Stimulated activated CD4-positive, alpha-beta T cell treated with anti-CD3 and anti-CD28 coated beads, Interleukin-4, amount 100 ng/mL, for 4 hours (primary cell): ENCODE measurements around the gene TFDP1.

ENCODE experiments used
- DNase-seq, 2 experiments: peaks; one replicate each; pipeline ENCODE4 v3.0.0-alpha.2; 2020

TFDP1 gene

DNA sequence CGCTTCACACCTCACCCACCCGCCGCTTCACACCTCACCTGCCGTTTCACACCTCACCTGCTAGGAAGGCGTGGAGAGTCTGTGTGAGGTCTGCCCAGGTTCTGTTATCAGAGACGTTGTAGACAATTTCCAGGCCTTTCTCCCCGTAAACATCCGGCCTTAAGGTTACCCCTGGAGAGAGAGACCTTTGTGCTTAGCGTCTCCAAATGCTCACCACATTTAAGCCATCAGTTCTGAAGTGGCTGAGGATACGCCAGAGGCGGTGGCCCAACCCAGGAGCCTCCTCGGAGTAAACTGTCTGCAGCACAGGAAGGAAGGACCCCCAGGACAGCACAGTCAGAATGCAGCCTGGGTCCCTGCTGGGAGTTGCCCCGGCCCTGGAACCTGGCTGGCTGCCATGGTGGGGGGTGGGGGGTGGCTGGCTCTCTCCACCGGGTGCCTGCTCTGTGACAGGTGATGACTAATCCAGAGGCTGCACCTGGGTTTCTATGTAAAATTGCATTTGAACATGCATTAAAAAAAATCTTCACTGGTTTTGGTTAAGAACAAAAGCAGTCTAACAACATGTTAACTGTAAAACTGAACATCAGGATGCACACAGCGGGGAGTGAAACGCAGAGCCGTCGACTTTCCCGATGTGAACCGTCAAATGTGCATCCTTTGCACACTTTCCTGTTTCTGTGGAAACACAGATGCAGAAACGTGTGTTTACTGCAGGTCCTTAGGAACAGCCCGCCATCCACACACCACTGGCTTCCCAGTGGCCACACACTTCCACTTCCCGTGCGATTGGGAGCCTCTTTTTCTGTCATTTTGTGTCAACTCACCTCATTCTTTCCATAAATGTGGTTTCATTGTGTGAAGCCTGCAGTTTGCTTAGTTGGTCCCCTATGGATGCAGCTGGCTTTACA lies 69.0 kb downstream of the TFDP1 start:
- DNase-seq = no peak

DNA sequence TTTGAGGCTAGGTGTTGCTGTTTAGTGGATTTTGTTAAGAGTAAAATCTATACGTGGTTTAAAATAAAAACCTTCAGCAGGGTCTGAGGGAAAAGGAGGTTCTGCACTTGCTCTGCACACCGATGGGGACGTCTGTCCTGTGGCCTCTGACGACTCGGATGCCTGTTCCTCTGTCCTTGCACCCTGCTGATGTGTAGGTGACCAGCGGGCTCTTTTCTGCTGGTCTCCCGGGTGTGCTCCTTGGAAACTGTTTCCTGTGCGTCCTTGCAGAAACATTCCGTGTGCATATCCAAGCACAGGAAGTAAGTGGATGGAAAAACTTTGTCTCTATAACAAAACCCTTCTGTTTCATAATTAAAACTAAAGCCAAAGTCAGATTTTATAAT lies 69.6 kb downstream of the TFDP1 start:
- DNase-seq = no peak

DNA sequence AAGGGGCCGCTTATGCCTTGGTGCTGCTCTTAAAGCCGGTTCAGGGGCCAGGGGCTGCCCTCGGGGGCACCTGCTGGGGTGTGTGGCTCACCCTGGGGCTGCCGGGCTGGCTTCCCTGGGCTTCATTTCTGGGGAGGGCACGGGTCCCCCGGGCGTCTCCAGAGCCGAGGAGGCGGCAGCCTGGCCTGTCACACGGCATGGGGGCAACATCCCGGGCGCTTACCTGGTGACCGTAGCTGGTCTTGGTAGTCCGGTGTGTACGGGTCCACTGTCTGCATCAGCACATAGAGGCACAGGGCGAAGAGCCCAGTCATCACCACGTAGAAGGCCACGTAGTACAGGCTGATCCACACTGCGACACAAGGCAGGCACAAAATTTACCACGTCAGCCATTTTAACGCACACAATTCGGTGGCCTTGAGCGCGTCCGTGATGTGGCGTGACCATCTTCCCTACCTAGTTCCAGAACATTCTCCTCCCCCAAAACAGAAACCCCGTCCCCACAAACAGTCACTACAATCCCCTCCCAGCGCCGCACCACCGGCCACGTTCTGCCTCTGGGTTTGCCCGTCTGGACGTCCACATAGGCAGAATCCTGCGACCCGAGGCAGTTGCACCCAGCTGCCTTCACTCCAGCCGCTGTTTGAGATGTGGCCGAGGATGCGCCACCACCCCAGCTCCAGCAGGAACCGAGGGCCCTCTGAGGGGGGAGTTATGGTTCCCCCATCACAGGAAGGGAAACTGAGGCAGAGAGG lies 70.2 kb downstream of the TFDP1 start:
- no peak for DNase-seq

DNA sequence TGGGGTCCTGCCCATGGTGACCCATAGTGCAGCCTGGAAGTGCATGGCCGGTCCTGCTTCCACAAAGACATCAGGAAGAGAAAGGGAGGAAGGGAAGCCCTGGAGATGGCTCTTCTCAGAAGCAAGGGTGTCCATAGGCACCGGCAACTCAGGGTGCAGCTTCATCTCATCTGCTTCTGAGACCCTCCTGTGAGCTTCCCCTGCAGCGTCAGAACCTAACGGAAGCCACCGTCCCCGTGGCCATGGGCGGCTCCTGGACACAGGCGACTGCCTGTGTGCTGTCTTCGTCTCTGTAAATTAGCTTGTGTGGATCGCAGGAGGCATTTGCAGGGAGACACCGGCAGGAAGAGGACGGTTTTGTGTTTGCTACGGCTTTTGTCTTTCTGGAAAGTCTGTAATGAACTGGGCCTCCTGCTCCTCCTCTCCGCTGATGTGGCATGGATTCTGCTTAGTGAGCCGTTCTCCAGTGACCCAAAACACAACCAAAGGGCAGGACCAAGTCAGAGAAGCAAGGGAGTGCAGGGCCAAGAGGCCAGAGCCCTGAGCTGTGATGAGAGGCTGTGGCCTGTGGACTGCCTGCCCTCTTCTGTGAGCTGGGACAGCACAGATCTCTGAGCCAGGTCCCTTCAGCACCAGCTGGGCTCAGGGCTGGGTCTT lies 70.9 kb downstream of the TFDP1 start:
- no peak for DNase-seq

DNA sequence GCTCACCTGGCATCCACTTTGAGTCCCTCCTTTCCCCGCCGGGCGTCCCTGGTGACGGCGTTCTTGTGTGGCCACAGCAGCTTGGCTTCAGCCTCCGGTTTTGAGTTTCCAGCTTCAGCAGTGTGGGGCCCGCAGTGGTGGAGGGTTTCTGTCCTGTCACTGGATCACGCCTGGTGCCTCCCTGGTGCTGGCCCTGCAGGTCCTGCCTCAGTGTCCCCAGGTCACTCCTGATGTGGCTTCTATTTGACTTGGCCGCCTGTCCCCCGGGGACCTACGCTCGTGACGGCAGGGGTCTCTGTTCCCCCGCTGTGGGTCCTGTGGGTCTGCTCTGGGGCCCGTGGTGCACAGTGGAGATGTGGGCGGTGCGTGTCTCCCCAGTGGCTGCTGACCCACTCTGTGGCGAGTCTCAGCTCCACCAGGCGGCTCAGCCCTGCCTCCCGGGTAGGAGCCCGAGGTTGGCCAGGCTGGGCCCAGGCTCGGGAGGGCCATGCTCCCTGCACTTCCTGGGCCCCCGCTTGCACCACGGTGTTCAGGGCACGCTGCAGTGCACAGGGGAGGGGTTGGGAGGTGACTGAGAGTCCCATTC lies 71.5 kb downstream of the TFDP1 start:
- DNase-seq = no peak

DNA sequence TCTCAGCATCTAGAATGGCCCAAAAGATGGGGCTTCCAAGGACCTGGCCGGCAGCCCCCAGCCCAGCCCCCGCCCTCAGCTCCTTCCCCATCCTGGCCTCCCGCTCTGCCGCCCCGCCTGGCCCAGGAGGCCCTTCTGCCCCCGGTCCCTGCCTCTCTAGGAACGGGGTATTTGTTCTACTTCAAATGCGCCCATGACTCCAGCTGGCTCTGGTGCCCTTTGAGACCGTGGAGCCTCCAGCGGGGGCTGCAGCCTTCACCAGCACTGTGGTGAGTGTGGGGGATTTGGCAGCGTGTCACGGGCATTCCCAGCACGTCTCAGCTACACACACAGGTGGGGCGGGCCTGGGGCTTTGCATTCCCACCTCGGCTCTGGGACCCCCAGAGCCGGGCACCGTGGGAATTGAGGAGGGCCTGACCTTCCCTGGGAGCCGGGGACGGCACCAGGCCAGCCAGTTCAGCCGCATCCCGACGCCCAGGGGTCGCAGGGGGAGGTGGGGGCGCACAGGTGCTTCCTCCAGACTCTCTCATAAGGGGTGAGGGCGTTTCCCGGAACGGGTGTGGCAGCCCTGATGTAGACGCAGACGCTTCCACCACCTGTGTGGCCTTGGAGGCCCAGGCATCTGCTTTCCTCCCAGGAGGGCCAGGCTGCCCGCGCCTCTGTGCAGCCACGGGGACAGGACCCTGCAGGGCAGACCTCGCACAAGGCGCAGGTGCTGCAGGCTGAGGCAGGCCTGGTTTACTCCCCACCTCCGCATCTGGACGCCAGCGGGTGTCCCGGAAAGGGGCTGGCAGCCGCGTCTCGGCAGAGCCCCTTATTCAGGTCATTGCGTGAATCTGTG lies 72.5 kb downstream of the TFDP1 start:
- no peak for DNase-seq

DNA sequence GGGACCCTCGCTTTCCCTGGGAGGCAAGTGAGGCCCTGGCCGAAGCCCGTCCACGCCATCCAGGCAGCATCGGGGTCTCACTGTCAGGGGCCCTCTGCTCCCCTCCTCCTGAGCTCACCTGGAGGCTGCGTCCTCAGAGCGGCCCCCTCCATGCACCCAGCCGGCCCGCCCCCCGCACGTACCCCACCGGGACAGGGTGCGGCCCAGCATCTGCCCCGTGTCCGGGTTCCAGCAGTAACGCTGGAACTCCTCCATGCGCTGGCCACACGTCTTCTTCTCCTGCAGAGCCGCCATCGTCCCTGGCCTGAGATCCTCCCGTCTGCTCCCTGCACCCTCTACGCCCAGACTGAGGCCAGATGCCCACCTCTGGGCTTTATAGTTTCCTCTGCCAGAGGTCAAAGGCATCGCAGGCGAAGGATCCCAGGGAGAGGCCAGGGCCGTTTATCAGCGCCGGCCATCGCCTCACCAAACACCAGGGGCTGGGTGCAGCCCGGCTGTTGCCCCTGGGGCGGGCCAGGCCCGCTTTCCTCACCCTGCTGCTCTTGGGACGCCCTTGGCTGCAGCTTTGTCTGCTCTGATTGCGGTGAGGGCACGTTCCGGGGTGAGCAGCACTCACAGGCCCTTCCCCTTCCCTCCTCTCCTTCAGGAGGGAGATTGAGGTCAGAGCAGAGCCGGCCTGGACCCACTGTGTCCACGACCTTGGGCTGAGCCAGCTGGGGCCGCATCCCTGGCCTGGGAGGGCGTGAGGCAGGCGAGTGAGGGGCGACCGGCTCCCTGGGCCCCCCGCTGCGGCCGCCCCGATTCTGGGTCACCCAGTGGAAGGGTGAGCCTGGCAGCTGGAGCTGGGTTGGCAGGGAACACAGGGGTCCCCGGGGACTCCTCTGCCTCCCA lies 73.5 kb downstream of the TFDP1 start, which contains the start of gene ATP4B:
ATP4B (minus strand) TSS at position 348 of the 891 bp plus-strand sequence; CDS start at position 294, 54 bp downstream.
- DNase-seq = no peak

DNA sequence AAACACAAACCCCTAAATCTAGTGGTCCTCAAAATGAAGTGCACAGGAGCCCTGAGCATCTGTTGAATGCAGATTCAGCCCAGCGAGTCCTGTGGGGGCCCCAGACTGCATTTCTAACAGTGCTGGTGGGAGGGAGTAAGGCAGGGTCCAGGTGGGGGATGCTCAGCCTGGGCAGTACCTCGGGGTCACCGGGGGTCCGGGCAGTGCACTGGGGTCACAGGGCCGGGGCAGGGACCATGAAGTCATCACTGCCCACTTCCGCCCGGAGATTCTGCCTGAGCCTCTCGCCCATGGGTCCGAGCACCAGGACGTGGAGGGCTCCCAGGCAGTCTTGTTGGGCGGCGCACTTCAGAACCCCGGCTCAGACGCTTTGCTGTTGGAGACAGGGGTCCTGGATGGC lies 74.3 kb downstream of the TFDP1 start:
- no peak for DNase-seq

DNA sequence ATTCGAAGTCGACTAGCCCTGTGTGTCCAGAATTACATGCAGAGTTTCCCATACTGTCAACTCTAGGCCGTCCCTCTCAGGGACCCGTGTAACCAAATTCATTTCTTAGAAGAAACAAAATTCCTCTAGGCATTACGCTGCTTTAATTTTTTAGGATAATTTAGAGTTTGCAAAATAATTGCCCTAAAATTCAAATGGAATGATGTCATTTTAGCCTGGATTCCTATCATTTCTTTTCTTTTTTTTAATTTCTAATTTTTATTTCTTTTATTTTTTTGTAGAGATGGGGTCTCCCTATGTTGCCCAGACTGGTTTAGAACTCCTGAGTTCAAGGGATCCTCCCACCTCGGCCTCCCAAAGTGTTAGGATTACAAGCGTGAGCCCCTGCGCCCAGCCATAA lies 74.8 kb downstream of the TFDP1 start:
- DNase-seq = no peak

DNA sequence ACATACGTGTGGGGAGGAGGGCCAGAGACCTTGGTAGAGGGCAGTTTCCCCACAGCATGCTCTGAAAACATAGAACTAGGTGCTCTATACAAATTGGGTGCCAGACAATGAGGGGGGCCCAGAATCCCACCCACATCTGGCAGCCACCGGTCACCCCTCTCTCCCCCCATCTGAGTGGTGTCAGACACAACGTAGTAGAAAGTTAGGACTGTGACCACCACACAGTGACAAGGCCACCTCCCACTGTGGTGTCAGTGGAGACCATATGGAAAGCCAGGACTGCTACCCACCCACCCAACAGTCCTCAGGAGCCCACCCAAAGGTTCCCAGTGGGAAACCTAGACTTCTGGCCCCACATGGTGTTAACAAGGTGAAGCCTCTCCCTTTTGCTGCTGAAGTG lies 75.5 kb downstream of the TFDP1 start:
- DNase-seq = no peak

DNA sequence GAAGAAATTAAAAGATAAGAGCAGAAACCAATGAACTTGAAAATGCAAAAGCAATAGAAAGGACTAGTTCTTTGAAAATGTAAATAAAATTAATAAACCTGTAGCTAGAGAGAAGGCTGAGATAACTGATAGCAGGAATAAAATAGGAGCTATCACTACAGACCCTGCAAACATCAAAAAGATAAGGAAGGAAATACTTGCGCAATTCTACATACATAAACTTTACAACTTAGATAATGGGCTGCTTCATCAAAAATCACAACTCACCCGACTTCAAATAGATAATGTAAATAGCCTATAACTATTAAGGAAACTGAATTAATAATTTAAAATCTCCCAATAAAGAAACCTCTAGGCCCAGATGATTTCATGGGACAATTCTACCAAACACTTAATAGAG lies 77.0 kb downstream of the TFDP1 start:
- DNase-seq = no peak

DNA sequence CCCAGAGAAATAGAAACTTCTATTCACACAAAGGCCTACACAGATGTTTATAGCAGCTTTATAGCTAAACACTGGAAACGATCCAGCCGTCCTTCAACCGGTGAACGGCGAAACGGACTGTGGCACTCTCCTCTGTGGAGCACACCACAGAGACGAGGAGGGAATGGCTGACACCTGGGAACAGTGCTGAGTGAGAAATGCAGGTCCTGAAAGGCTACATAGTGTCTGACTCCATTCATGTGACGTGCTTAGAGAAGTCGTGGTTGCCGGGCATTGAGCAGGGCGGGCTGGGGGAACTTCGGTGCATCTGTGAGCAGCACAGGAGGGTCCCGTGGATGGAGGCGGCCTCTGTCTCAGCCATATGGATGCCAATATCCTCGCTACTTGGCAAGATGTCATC lies 79.4 kb downstream of the TFDP1 start:
- DNase-seq = no peak

DNA sequence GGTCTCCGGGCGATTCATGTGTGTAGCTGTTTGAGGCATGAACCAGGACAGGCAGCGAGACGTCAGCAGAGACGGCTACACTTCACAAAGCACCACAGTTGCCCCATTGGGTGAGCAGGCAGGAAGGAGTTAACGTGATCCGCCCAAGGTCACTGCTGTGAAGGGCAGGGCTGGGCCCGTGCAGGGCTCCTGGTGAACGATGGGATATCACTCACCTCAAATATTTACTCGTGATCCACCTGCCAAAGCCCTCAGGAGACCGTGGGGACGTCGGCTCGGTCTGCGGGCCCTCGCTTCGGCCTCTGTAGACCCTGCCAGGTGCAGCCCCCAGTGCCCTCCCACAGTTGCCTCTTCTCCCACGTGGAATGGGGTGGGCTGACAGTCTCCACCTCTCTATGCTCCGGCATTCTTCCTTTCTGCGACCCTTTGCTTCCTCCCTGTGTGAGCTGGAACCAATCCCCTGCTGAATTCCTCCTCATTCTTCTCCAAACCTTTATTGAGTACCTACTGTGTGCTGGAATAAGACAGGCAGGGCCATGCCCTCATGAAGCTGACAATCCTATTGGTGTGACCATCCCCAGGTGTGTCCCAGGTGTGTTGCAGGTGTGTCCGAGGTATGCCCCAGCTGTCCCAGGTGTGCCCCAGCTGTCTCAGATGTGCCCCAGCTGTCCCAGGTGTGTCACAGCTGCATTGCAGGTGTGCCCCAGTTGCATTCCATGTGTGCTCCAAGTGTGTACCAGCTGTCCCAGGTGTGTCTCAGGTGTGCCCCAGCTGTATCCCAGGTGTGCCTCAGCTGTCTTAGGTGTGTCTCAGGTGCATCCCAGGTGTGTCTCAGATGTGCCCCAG lies 80.4 kb downstream of the TFDP1 start:
- DNase-seq = no peak

DNA sequence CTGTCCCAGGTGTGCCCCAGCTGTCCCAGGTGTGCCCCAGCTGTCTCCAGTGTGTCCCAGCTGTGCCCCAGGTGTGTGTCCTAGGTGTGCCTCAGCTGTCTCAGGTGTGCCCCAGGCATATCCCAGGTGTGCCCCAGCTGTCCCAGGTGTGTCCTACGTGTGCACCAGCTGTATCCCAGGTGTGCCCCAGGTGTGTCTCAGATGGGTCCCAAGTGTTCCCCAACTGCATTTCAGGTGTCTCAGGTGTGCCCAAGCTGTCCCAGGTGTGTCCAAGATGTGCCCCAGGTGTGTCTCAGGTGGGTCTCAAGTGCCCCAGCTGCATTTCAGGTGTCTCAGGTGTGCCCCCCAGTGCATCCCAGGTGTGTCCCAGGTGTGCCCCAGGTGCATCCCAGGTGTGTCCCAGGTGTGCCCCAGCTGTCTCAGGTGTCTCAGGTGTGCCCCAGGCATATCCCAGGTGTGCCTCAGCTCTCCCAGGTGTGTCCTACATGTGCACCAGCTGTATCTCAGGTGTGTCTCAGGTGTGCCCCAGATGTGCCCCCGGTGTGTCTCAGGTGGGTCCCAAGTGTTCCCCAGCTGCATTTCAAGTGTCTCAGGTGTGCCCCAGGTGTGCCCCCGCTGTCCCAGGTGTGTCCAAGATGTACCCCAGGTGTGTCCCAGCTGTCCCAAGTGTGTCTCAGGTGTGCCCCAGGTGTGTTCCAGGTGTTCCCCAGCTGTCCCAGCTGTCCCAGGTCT lies 81.2 kb downstream of the TFDP1 start:
- DNase-seq = no peak

DNA sequence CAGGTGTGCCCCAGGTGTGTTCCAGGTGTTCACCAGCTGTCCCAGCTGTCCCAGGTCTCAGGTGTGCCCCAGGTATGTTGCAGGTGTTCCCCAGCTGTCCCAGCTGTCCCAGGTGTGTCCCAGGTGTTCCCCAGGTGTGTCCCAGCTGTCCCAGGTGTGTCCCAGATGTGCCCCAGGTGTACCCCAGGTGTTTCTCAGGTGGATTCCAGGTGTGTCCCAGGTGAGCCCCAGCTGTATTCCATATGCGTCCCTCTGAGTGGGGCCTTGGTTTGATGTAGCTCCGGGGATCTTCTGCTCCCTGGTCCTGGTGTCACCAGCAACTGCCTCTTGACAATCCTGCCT lies 81.7 kb downstream of the TFDP1 start:
- DNase-seq = no peak

DNA sequence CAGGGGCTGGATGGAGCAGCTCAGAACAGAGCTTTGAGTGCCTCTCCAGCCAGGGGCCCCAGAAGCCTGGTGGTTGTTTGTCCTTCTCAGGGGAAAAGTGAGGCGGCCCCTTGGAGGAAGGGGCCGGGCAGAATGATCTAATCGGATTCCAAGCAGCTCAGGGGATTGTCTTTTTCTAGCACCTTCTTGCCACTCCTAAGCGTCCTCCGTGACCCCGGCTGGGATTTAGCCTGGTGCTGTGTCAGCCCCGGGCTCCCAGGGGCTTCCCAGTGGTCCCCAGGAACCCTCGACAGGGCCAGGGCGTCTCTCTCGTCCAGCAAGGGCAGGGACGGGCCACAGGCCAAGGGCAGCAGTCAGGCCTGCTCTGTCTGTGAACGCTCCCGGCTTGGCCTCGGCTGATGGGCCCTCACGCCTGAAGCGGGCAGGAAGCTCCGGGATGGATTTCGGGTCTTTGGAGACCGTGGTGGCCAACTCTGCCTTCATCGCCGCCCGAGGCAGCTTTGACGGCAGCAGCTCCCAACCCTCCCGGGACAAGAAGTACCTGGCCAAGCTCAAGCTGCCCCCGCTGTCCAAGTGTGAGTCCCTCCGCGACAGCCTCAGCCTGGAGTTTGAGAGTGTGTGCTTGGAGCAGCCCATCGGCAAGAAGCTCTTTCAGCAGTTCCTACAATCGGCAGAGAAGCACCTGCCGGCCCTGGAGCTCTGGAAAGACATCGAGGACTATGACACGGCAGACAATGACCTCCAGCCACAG lies 82.6 kb downstream of the TFDP1 start, which contains the start of gene GRK1:
GRK1 (plus strand) TSS at position 269 of the 751 bp plus-strand sequence; CDS start at position 437, 168 bp downstream.
- DNase-seq = no peak

DNA sequence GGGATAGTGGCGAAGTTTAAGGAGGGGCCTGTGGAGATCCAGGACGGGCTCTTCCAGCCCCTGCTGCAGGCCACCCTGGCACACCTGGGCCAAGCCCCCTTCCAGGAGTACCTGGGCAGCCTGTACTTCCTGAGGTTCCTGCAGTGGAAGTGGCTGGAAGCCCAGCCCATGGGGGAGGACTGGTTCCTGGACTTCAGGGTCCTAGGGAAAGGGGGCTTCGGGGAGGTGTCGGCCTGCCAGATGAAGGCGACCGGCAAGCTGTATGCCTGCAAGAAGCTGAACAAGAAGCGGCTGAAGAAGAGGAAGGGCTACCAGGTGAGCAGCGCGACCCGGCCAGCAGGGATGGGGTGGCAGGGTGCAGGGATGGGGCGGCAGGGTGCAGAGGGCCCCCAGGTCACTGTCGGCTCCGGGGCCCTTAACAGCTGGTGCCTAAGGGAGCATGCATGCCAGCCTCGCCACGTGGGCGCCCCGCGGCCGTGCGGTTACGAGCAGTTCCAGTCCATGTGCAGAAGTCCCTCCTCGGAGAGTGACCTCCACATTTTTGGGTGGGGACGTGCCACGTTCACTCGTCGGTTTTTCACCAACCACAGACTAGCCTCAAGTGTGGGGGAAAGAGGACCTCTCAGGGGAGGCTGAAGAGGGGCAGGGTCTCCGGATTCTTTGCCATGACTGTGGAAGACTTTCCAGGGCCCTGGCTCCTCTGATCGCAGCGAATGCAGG lies 83.4 kb downstream of the TFDP1 start:
- DNase-seq = no peak

DNA sequence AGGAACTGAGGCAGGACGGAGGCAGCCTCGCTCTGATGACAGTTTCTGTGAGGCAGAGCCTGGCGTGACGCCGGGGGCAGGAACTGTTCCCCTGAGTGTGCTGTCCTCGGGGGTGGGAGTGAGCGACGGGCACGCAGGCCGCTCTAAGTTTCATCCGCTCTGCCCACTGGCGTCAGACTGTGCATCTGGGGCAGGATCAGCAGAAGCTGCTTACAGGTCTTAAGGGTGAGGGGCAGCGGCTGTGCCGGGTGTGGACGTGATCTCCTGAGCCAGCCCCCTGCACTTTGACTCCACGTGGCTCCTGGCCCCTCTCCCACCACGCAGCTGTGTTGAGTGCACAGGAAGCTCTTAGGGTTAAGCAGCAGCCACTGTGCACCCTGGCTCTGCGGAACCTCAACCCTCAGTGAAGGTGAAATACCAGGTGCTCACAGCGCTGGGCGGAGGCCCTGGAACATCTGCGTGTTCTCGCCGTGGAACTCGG lies 84.0 kb downstream of the TFDP1 start:
- DNase-seq = no peak
